Stimulated activated CD8-positive, alpha-beta memory T cell treated with anti-CD3 and anti-CD28 coated beads, Interleukin-12 subunit alpha, Interleukin-12 subunit beta, amount 100 ng/mL, for 24 hours (primary cell): Measurements from ENCODE around the gene FYB2.

Experiments used
- DNase-seq: peaks from one replicate; pipeline ENCODE4 v3.0.0-alpha.2; 2020; ENCODE audit errors: extremely low read depth

Gene FYB2

GRCh38 chr1:56712150-56712549, 107.1 kb downstream of the FYB2 start:
- DNase-seq = no peak

GRCh38 chr1:56710646-56711045, 108.6 kb downstream of the FYB2 start:
- DNase-seq = no peak

GRCh38 chr1:56709995-56710394, 109.2 kb downstream of the FYB2 start:
- DNase-seq = no peak

DNA sequence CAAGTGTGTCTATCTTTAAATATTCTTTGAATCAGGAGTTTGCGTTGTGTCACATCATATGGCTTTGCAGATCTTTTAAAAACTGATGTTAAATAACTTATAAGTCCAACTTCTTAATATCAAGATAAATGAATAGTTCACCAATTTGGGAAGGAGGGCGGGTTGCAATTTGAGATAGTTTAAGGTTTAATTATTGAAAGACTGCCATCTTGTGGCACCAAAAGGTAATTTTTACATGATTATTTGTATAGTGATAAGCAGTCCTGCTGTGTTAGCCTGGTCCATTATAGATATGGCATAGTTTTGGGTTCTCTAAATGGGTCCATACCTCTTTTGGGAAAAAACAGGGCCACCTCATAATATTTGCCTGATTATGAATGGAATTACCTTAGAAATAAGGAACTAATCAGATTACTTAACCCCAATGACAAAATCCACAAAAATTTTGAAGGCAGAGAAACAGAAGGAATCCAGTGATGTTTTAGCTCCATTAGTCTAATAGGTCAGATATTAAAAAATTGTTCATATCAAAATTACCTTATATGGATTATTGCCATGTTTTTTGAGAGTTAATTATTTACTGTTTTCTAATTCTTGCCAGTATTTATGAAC, 109.8 kb downstream of the FYB2 start:
- DNase-seq = no peak

DNA sequence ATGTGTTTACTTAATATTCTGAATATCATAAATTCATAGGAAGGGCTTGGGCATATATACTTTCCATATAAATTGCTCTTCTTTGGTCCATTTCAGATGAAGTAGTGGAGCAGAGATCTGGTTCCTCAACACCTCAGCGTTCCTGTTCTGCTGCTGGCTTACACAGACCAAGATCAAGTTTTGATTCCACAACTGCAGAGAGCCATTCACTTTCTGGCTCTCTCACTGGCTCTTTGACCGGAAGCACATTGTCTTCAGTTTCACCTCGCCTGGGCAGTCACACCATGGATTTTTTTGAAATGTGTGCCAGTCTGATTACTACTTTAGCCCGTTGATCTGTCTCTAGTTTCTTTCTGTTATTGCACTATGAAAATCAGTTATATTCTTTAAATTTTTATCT, 111.8 kb downstream of the FYB2 start:
- no peak for DNase-seq

DNA sequence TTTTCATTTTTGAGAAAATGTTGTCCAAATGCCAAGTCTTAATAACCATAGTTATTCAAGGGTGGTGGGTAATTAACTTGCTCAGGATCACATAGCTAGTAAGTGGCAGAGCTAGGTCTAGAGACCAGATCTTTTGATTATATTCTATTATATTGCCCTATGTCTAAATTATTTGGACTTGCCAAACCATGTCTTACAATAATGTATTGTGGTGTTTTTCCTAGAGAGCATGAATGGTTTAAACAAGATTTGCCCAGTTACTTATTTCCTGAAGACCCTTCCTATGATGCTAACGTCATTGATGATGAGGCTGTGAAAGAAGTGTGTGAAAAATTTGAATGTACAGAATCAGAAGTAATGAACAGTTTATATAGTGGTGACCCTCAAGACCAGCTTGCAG, 115.5 kb downstream of the FYB2 start:
- no peak for DNase-seq

DNA sequence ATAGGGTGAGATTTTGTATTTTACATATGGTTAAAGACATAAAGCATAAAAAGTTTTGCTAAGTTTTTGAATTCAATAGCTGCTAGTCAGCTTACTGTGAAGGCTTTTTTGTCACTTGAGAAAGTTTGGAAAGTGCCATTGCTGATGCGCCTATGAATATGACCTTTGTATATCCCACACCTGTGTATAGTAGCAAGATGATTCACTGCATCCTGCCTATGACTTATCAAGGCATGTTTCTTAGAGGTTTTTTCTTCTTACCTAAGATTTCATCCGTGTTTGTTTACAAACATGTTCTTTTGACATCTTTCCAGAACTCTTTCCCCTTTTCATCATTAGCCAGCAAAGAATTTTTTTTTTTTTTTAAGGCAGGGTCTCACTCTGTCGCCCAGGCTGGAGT, 122.5 kb downstream of the FYB2 start:
- DNase-seq = no peak

DNA sequence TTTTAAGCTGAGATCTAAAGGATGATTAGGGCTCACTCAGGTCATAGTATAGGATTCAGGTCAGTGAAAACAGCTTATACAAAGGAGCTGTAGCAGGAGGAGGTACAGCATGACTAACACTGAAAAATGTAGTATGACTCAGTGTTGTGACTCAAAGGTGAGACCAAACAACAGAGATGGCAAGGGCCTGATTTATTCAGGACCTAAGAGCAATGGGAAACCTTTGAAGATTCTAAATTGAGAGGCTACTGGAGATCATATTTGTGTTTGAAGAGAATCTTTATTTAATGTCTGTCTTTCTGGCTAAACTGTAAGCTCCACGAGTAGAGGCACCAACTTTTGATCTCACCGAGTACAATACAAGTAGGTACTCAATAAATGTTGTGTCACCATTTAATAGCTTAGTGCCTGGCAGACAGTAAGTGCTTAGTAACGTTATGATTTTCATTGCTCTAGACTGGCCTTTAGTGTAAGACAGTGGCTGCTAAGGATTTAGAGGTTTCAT, 130.6 kb downstream of the FYB2 start:
- no peak for DNase-seq

GRCh38 chr1:56686169-56686568, 133.0 kb downstream of the FYB2 start:
- no peak for DNase-seq

GRCh38 chr1:56683569-56683968, 135.6 kb downstream of the FYB2 start:
- no peak for DNase-seq

GRCh38 chr1:56676571-56677035, 142.6 kb downstream of the FYB2 start:
- DNase-seq = no peak

- DNase-seq = no peak
Measured at GRCh38 chr1:56675763-56676162, 143.4 kb downstream of the FYB2 start.

- DNase-seq = no peak
Measured at GRCh38 chr1:56672579-56672978, 146.6 kb downstream of the FYB2 start.

DNA sequence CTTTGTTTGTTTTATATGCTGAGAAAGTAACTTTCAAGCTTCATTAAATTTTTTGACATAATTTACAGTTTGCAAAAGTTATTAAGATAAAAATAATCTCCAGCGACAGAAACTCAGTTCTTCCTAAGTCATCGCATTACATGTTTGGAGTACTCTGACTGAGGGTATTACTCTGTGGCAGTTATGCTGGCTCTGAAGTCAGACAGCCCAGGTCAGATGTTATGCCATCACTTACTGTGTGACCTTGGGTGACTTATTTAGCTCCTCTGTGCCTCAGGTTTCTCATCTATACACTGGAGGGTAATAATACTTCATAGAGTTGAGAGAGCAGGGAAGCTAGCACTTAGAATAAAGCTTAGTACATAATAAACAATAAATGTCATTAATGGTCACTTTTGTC, 147.7 kb downstream of the FYB2 start:
- DNase-seq = no peak

DNA sequence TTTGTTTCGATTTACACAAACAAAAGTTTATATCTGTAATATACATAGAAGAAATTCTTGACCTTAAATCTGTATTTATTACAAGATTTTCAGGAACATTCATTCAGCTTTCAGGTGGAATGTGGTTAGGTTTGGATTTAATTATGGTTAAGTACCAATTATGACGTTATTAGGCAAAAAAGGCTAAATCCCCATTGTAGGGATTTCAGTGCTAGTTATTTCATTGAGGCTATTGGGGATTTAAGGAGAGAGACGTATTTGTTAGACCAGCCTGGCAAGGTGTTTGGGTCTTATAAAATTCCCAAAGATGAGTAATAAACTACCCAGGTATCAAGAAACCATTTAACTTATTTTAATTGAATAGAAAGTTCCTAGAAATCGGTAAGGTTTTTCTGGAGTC, 148.1 kb downstream of the FYB2 start:
- DNase-seq = no peak

- DNase-seq = no peak
Measured at GRCh38 chr1:56670350-56670749, 148.9 kb downstream of the FYB2 start.
